Measurements from ENCODE around the gene EP400.

GRCh38 chr12:132045751-132046150 lies 96.0 kb downstream of the EP400 start:
- TF ChIP-seq, protein P1, sequence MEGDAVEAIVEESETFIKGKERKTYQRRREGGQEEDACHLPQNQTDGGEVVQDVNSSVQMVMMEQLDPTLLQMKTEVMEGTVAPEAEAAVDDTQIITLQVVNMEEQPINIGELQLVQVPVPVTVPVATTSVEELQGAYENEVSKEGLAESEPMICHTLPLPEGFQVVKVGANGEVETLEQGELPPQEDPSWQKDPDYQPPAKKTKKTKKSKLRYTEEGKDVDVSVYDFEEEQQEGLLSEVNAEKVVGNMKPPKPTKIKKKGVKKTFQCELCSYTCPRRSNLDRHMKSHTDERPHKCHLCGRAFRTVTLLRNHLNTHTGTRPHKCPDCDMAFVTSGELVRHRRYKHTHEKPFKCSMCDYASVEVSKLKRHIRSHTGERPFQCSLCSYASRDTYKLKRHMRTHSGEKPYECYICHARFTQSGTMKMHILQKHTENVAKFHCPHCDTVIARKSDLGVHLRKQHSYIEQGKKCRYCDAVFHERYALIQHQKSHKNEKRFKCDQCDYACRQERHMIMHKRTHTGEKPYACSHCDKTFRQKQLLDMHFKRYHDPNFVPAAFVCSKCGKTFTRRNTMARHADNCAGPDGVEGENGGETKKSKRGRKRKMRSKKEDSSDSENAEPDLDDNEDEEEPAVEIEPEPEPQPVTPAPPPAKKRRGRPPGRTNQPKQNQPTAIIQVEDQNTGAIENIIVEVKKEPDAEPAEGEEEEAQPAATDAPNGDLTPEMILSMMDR (IDR thresholded peaks at IDR 0.05; ENCODE audit: low read depth, low read length, poor library complexity, severe bottlenecking): no peak
- no peak for TF ChIP-seq EZH2phosphoT487 (IDR thresholded peaks at IDR 0.05; ENCODE audit: borderline replicate concordance, low read length)
